IMR-90 (cell line): Measurements from ENCODE around the gene ALKBH3. TPM values are rescaled to one million over a fixed set of nuclear protein-coding genes. Genes with fewer than 3 reads are reported as not detected.

ENCODE experiments used
- ATAC-seq: fragments of 200-7000 bp; cut with Tn5 transposase; 2 replicates; pipeline ENCODE4 v1.9.1; 2020; ENCODE audit warnings: low read depth, mild to moderate bottlenecking, moderate library complexity
- BruUV-seq: library from RNA; stranded (reverse); fragments of 400-500 nt; replicated peaks from 2 replicates; lab custom pipeline; 2021; lab: Mats Ljungman, UMichigan
- CTCF ChIA-PET: fragments of 300-600 bp; formaldehyde crosslinking; extraction: SDS; loops from one replicate; lab custom pipeline; 2021; ENCODE audit warnings: antibody characterized with exemption; lab: Yijun Ruan, JAX
- POLR2A ChIA-PET: fragments of 300-600 bp; sonication (Branson Sonifier 250); formaldehyde crosslinking; loops from one replicate; lab custom pipeline; 2022; ENCODE audit warnings: antibody characterized with exemption; ENCODE audit not compliant: unreplicated experiment; lab: Charles Lee
- DNase-seq: peaks from one replicate; pipeline ENCODE4 v3.0.0; 2013
- H2AFZ ChIP-seq: replicated peaks from 2 replicates; pipeline ENCODE3; 2013; ENCODE audit warnings: low read length, mild to moderate bottlenecking; ENCODE audit not compliant: poor library complexity
- H2AK5ac ChIP-seq: 2 replicates; pipeline ENCODE4 v1.6.1; 2013; ENCODE audit warnings: low read depth, low read length, inconsistent platforms
- H2AK9ac ChIP-seq: replicated peaks from 2 replicates; pipeline ENCODE3; 2013; ENCODE audit warnings: mild to moderate bottlenecking, low read depth, low read length, moderate library complexity; ENCODE audit not compliant: poor library complexity
- H2BK120ac ChIP-seq: 2 replicates; pipeline ENCODE4 v1.6.1; 2013; ENCODE audit warnings: low read depth, low read length, inconsistent platforms
- H2BK15ac ChIP-seq: 3 replicates; pipeline ENCODE4 v1.6.1; 2013; ENCODE audit warnings: low read depth, low read length, inconsistent platforms
- H2BK20ac ChIP-seq: 2 replicates; pipeline ENCODE4 v1.6.1; 2013; ENCODE audit warnings: low read depth, mild to moderate bottlenecking, inconsistent platforms, low read length, moderate library complexity
- H2BK5ac ChIP-seq: 2 replicates; pipeline ENCODE4 v1.6.1; 2013; ENCODE audit warnings: mild to moderate bottlenecking, low read depth, low read length, inconsistent platforms; ENCODE audit not compliant: poor library complexity, severe bottlenecking
- H3K14ac ChIP-seq: replicated peaks from 2 replicates; pipeline ENCODE4 v1.6.1; 2013; ENCODE audit warnings: low read depth, low read length, inconsistent platforms
- H3K18ac ChIP-seq: 2 replicates; pipeline ENCODE4 v1.6.1; 2013; ENCODE audit warnings: low read depth, low read length, control low read depth
- H3K23ac ChIP-seq: 2 replicates; pipeline ENCODE4 v1.6.1; 2013; ENCODE audit warnings: low read depth, low read length, inconsistent platforms
- H3K27ac ChIP-seq: 2 replicates; pipeline ENCODE4 v1.5.1; 2013; ENCODE audit warnings: mild to moderate bottlenecking, control low read depth, low read length; ENCODE audit not compliant: insufficient read depth
- H3K27me3 ChIP-seq: 2 replicates; pipeline ENCODE4 v1.6.1; 2013; ENCODE audit warnings: low read length; ENCODE audit not compliant: control insufficient read depth, insufficient read depth
- H3K36me3 ChIP-seq: 2 replicates; pipeline ENCODE4 v1.6.1; 2013; ENCODE audit warnings: low read length, mixed read lengths; ENCODE audit not compliant: control insufficient read depth, insufficient read depth
- H3K4ac ChIP-seq: 2 replicates; pipeline ENCODE4 v1.6.1; 2013; ENCODE audit warnings: low read depth, low read length, inconsistent platforms
- H3K4me1 ChIP-seq: 2 replicates; pipeline ENCODE4 v1.6.1; 2013; ENCODE audit warnings: low read length, mixed read lengths; ENCODE audit not compliant: control insufficient read depth, insufficient read depth
- H3K4me2 ChIP-seq: 2 replicates; pipeline ENCODE4 v1.6.1; 2013; ENCODE audit warnings: low read depth, mild to moderate bottlenecking, control low read depth, low read length, moderate library complexity
- H3K4me3 ChIP-seq: 2 replicates; pipeline ENCODE4 v1.5.1; 2013; ENCODE audit warnings: low read depth, mild to moderate bottlenecking, control low read depth, low read length, moderate library complexity; ENCODE audit not compliant: insufficient read depth
- H3K56ac ChIP-seq: 2 replicates; pipeline ENCODE4 v1.6.1; 2013; ENCODE audit warnings: low read length, inconsistent platforms; ENCODE audit not compliant: insufficient read depth; ENCODE audit errors: extremely low read depth
- H3K79me1 ChIP-seq, 2 experiments: 2 replicates each; pipeline ENCODE4 v1.6.1; 2013; ENCODE audit warnings: low read length in 2 of 2, inconsistent platforms in 1 of 2, low read depth in 1 of 2
- H3K9ac ChIP-seq: 2 replicates; pipeline ENCODE4 v1.6.1; 2013; ENCODE audit warnings: low read depth, low read length, control low read depth
- H3K9me1 ChIP-seq: 2 replicates; pipeline ENCODE4 v1.6.1; 2013; ENCODE audit warnings: low read length, inconsistent platforms; ENCODE audit not compliant: insufficient read depth
- H3K9me3 ChIP-seq: 2 replicates; pipeline ENCODE4 v1.6.1; 2013; ENCODE audit warnings: low read length; ENCODE audit not compliant: control insufficient read depth, insufficient read depth
- H4K20me1 ChIP-seq: 2 replicates; pipeline ENCODE4 v1.6.1; 2013; ENCODE audit warnings: low read length, inconsistent platforms; ENCODE audit not compliant: insufficient read depth
- H4K5ac ChIP-seq: 2 replicates; pipeline ENCODE4 v1.6.1; 2013; ENCODE audit warnings: mild to moderate bottlenecking, low read depth, low read length, control low read depth
- H4K8ac ChIP-seq, 2 experiments: 2 replicates each; pipeline ENCODE4 v1.6.1; 2013; ENCODE audit warnings: low read depth in 2 of 2, low read length in 2 of 2, control low read depth in 1 of 2, inconsistent platforms in 1 of 2
- H4K91ac ChIP-seq: 2 replicates; pipeline ENCODE4 v1.6.1; 2013; ENCODE audit warnings: low read depth, low read length, inconsistent platforms; ENCODE audit not compliant: insufficient read depth
- BHLHE40 ChIP-seq: fragments of 150-350 bp; IDR thresholded peaks from 2 replicates; pipeline ENCODE4 v1.6.1; 2016; ENCODE audit warnings: mild to moderate bottlenecking, low read depth, low read length
- CEBPB ChIP-seq: IDR thresholded peaks from 2 replicates; pipeline ENCODE4 v1.6.1; 2012; ENCODE audit warnings: low read depth, low read length, improper control_type of control experiment
- CTCF ChIP-seq: conservative IDR thresholded peaks from 2 replicates; pipeline ENCODE4 v1.5.1; 2012; ENCODE audit warnings: mild to moderate bottlenecking, low read depth, low read length, improper control_type of control experiment
- FOS ChIP-seq: fragments of 150-350 bp; IDR thresholded peaks from 2 replicates; pipeline ENCODE4 v1.6.1; 2016; ENCODE audit warnings: low read depth, low read length
- MAFK ChIP-seq: IDR thresholded peaks from 2 replicates; pipeline ENCODE4 v1.6.1; 2012; ENCODE audit warnings: low read depth, low read length, improper control_type of control experiment
- MAZ ChIP-seq: IDR thresholded peaks from 2 replicates; pipeline ENCODE4 v1.6.1; 2012; ENCODE audit warnings: low read depth, mild to moderate bottlenecking, low read length, improper control_type of control experiment, moderate library complexity, borderline replicate concordance
- NFE2L2 ChIP-seq: fragments of 150-350 bp; IDR thresholded peaks from 2 replicates; pipeline ENCODE4 v1.6.1; 2016; ENCODE audit warnings: low read depth, mild to moderate bottlenecking, low read length
- POLR2A ChIP-seq: IDR thresholded peaks from 2 replicates; pipeline ENCODE4 v1.6.1; 2012; ENCODE audit warnings: mild to moderate bottlenecking, low read depth, low read length
- RAD21 ChIP-seq: IDR thresholded peaks from 2 replicates; pipeline ENCODE4 v1.6.1; 2012; ENCODE audit warnings: low read length, improper control_type of control experiment
- RCOR1 ChIP-seq: IDR thresholded peaks from 2 replicates; pipeline ENCODE4 v1.6.1; 2012; ENCODE audit warnings: mild to moderate bottlenecking, low read length, improper control_type of control experiment; ENCODE audit not compliant: insufficient replicate concordance
- RFX5 ChIP-seq: IDR thresholded peaks from 2 replicates; pipeline ENCODE4 v1.8.0; 2012; ENCODE audit warnings: low read depth, mild to moderate bottlenecking, low read length, moderate library complexity
- SMC3 ChIP-seq: fragments of 150-350 bp; IDR thresholded peaks from 2 replicates; pipeline ENCODE4 v1.6.1; 2016; ENCODE audit warnings: low read depth, mild to moderate bottlenecking, antibody characterized with exemption, low read length, moderate library complexity
- USF2 ChIP-seq: fragments of 150-350 bp; IDR thresholded peaks from 2 replicates; pipeline ENCODE4 v1.6.1; 2017; ENCODE audit warnings: mild to moderate bottlenecking, antibody characterized with exemption, low read length, low read depth
- WGBS, 2 experiments: methylation state at CpG; one replicate each; pipeline versions ENCODE4 v1.1.5 to v1.1.7; 2013; ENCODE audit warnings: missing lambda C conversion rate in 2 of 2; ENCODE audit not compliant: insufficient read length in 1 of 2; ENCODE audit errors: extremely low coverage in 2 of 2; 5-methylcytosine and 5-hydroxymethylcytosine counted together
- dilution Hi-C: fragments of 300-500 bp; cut with HindIII; formaldehyde crosslinking; loops from one replicate; pipeline ENCODE4 v1.14.3; 2018; ENCODE audit warnings: low sequenced_read_pairs; ENCODE audit not compliant: unreplicated experiment
- in situ Hi-C: fragments of 300-500 bp; cut with MboI; formaldehyde crosslinking; loops from 3 replicates; pipeline ENCODE4 v1.14.3; 2019; ENCODE audit warnings: low sequenced_read_pairs, inconsistent platforms, mixed read lengths
- intact Hi-C: fragments of 100-400 bp; cut with micrococcal nuclease; formaldehyde crosslinking; loops from 2 replicates; pipeline ENCODE4 v1.10.0; 2022
- polyA plus RNA-seq, 3 experiments: library from polyadenylated mRNA; depleted of rRNA; stranded (reverse); fragments of >200 nt; gene quantifications; 2 replicates each; pipeline ENCODE4 v1.2.3, GENCODE V29; 2012; ENCODE audit warnings: low replicate concordance in 1 of 3
- total RNA-seq: library from RNA; depleted of rRNA; stranded (reverse); fragments of >200 nt; gene quantifications from 2 replicates; pipeline ENCODE4 v1.2.3, GENCODE V29; 2012
- TF ChIP-seq, protein P1 (sequence below): fragments of 150-350 bp; IDR thresholded peaks from 2 replicates; pipeline ENCODE4 v1.6.1; 2016; ENCODE audit warnings: low read depth, mild to moderate bottlenecking, low read length, moderate library complexity, borderline replicate concordance

The ALKBH3 gene
- total and polyA plus RNA-seq, 2 of the 4 experiments (the other 2 are of a cell fraction): 27.7 to 62.9 TPM

- peak overlapping the region in 1 of 2 experiments; percentile 34; a peak in 2 of 4 replicates for H4K8ac ChIP-seq
- peak overlapping the region; percentile 13 for H4K5ac ChIP-seq
- no peaks in the 10 kb centered on the region for H3K27me3 ChIP-seq
- no TSS peak for BruUV-seq
- H3K14ac ChIP-seq: 0 out of 2 replicates have a peak overlapping the region, but pooled peaks have one; percentile 8
- dilution Hi-C loops: loop anchor here (25.0 kb wide), 1 partner anchor 117 kb away; the partner anchor contains the start of gene ACCSL
- peak overlapping the region; percentile 76 for H2AK5ac ChIP-seq
- no peak overlapping the region for H3K56ac ChIP-seq
- H2AFZ ChIP-seq: no peak overlapping the region
- peak overlapping the region; percentile 55 for H2BK5ac ChIP-seq
- no peak overlapping the region for H2AK9ac ChIP-seq
- H3K4me2 ChIP-seq: no peak overlapping the region; the same call in none of the 2 replicates
- POLR2A ChIA-PET: no interaction called here
- H3K4me3 ChIP-seq: no peak overlapping the region
- DNase-seq: peak; percentile 87
- peak overlapping the region; percentile 66 for H3K27ac ChIP-seq
- peaks cover 23% of the 10 kb centered on the region for H3K9me1 ChIP-seq
- peak overlapping the region; percentile 14; the same call in 1 of the 2 replicates for H2BK120ac ChIP-seq
- H4K20me1 ChIP-seq: peaks cover 24% of the 10 kb centered on the region
- peaks cover 3% of the 10 kb centered on the region for H3K36me3 ChIP-seq
- in situ Hi-C loops: no loop called here
- peaks cover 40% of the 10 kb centered on the region for H3K4me1 ChIP-seq
- H4K91ac ChIP-seq: peak overlapping the region; percentile 26; the same call in 1 of the 2 replicates
- no peak overlapping the region for H2BK20ac ChIP-seq
- H3K9me3 ChIP-seq: no peaks in the 10 kb centered on the region
- intact Hi-C loops: no loop called here
- H2BK15ac ChIP-seq: peak overlapping the region; percentile 64; the same call in 2 of the 3 replicates
- no CpG with 5 or more reads among the region's 14 CpGs for WGBS, 2 experiments
- peak overlapping the region; percentile 29; the same call in 1 of the 2 replicates for H3K4ac ChIP-seq
- peak overlapping the region; percentile 32 for H3K18ac ChIP-seq
- peaks cover 0 to 7% of the 10 kb centered on the region in 2 experiments; a peak in 1 of 4 replicates for H3K79me1 ChIP-seq
- H3K23ac ChIP-seq: no peak overlapping the region
- CTCF ChIA-PET: interaction anchor here (0.6 kb wide), 1 partner anchor 30 kb away, joined by 3 read pairs; no protein-coding TSS in a partner anchor
- ATAC-seq: no peak
- no peak overlapping the region for H3K9ac ChIP-seq
- TF ChIP-seq RFX5: no peak
- no peak for TF ChIP-seq NFE2L2
- TF ChIP-seq, protein P1, sequence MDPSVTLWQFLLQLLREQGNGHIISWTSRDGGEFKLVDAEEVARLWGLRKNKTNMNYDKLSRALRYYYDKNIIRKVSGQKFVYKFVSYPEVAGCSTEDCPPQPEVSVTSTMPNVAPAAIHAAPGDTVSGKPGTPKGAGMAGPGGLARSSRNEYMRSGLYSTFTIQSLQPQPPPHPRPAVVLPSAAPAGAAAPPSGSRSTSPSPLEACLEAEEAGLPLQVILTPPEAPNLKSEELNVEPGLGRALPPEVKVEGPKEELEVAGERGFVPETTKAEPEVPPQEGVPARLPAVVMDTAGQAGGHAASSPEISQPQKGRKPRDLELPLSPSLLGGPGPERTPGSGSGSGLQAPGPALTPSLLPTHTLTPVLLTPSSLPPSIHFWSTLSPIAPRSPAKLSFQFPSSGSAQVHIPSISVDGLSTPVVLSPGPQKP: no peak
- no peak for TF ChIP-seq MAFK
- TF ChIP-seq FOS: no peak
- TF ChIP-seq CEBPB: no peak
- TF ChIP-seq RAD21: no peak
- no peak for TF ChIP-seq POLR2A
- TF ChIP-seq USF2: peak; percentile 3; the same call in 1 of the 2 replicates
- no peak for TF ChIP-seq RCOR1
- TF ChIP-seq SMC3: no peak
- peak; percentile 31; the same call in 1 of the 2 replicates for TF ChIP-seq BHLHE40
- no peak for TF ChIP-seq MAZ
- TF ChIP-seq CTCF: no peak
These were observed 39.4 kb downstream of the ALKBH3 start for GRCh38 chr11:43919852-43920597.
